ENCODE measurements around the gene PSAT1. TPM values are rescaled to one million over a fixed set of nuclear protein-coding genes. Genes with fewer than 3 reads are reported as not detected.

Gene PSAT1
- total and polyA plus RNA-seq, 2 of the 4 experiments (the other 2 are of a cell fraction): 77.2 to 88.4 TPM

Other genes with a start within 250 kb of the PSAT1 start
- 18.3 and 21.4 TPM in 2 replicates for gene CEP78, start 61.0 kb upstream of the PSAT1 start, total RNA-seq (2012; rRNA removed)
- gene CEP78, start 61.0 kb upstream of the PSAT1 start, polyA plus RNA-seq (2012; rRNA removed): 7.9 and 9.2 TPM in 2 replicates

All from IMR-90 (cell line).